GM21390 (cell line): ENCODE measurements around the gene CCDC78.
"Not testable (repeated sequence)": the region's sequence is repeated elsewhere in the genome, so short reads cannot be mapped to it uniquely, and the experiment has no call there.

ENCODE experiments used
- ATAC-seq: cut with Tn5 transposase; IDR thresholded peaks from one replicate; pipeline ENCODE4 v1.9.1; 2021; ENCODE audit not compliant: unreplicated experiment

Gene CCDC78

DNA sequence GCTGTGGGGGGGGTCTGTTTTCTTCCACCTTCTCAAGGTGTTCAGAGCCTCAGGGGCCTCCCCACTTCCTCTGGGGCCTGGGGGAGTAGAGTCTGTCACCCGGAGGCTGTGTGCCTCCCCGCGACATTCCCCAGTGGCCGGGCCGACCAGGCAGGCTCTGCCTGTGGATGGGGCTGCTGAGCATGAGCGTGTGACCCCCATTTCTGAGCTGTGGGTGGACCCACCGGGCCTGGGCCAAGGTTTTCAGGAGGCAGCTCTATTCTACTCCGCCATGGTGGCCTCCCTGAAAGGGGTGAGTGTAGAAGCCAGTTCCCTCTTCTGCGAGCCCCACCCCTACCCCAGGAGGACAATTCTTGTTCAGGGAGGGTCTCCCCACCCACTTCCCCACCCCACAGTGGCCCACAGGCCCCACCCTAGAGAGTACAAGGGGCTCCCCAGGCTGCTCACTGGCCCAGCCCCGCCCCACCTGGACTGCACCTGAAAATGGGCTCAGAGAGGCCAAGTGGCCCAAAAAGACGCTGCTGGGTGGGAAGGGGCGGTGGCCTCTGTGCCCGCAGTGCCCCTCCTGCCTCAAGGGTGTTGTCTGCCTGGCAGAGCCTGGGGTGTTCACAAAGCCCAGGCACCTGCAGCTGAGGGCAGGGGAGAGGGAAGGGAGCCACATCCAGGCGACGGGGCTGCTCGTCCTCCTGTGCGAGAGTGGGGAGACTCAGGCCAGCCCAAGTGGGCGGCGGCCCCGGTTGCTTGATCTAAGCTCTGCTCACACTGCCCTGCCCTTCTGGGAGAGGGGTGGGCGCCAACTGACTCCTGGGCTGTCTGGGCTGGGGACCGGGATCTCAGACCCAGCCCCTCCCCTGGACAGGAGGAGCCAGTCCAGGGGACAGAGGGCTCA is 35.6 kb upstream of the CCDC78 start:
- no peak for ATAC-seq

DNA sequence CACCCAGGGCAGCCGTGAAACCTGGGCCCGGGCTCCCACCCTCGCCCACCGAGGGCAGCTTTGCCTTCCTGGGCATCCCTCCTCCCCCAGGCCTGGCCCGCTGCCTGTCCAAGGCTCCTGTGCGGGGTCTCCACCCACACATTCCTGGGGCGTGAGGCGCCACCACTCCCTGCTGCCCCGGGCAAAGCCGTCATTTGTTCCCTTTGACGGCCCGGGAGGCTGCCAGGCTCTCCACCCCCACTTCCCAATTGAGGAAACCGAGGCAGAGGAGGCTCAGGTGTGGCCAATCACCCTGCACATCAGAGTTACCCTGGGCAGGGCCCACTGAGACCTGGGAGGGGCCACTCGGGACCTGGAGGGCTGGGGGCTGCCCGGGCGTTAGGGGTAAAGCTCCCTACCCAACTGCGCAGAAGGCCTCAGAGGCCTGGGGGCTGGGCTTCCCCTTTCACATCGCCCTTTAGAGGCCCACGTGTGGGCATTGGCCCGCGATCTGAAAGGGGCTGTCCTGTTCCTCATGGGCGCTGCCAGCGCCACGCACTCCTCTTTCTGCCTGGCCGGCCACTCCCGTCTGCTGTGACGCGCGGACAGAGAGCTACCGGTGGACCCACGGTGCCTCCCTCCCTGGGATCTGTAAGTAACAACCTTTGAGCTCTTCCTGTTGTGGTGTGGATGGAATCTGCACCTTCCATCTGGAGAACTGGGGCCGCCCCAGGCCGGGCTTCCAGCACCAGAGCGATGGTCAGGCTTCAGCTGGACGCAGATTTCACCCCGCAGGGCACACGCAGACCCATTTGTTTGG is 34.5 kb upstream of the CCDC78 start, which contains the start of gene MSLN:
TSS of gene MSLN (plus strand) at position 190 of the 799 bp plus-strand sequence. CDS start 1,947 bp downstream, outside the sequence.
- no peak for ATAC-seq

DNA sequence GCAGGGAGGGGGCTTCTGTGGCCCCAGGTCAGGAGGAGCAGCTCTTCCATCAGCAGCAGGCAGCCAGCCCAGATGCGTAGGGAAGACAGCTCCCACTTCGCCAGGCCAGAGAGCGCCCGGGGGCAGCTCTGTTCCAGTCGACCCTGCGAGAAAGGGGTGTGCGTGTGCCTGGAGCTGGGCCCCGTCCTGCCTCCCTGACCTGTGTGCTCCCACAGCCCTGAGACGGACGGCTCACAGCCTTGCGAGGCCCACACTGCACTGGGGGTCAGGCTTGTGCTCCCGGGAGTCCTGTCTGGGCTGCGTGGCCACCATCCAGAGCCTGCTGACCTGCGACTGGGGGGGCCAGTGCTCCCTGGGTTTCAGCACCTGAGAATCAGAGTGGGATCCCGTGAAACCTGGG is 33.8 kb upstream of the CCDC78 start:
- ATAC-seq: no peak

DNA sequence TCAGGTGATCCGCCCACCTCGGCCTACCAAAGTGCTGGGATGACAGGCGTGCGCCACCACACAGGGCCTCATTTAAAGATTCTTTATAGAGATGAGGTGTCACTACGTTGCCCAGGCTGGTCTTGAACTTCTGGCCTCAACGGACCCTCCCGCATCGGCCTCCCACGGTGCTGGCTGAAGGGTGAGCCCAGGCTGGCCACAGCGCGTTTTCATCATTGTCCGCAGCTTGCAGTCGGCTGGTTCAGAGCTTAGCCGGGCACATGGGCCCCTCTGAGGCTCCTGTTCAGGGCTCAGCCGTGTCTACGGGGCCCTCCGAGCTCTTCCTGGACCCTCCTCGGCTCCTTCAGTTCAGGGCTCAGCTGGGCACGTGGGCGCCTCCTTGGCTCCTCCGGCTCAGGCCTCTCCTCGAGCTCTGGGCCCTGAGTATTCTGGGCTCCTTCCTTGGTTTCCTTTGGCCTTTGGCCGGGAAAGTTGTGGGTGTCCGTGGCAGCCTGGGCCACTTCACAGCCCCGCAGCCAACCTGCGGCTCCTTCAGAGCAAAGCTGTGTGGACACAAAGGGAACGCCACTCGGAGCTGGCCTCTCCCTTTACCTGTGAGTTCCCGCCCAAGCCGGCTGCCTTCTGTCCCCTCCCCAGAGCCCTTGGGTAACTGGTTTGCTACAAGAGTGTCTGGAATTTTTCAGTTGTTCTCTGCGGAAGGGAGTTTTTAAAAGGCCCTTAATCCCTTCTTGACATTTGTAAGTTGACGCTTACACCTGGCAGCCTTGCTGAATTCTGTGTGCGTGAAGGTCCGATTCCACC is 33.1 kb upstream of the CCDC78 start:
- ATAC-seq: no peak

DNA sequence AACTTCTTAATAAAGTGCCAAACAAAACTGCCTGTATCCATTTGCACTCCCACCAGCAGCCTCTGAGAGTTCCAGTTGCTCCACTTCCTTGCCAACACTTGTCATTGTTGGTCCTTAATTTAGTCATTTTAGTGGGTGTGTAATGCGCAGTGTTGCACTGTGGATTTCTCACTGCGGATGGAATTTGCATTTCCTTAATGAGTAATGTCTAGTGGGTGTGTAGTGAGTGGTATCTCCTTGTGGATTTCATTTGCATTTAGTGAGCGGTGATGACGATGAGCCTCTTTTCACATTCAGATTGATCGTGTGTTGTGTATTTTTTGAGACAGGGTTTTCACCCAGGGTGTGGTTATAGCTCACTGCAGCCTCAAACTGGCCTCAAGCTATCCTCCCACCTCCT is 30.2 kb upstream of the CCDC78 start:
- ATAC-seq: no peak

DNA sequence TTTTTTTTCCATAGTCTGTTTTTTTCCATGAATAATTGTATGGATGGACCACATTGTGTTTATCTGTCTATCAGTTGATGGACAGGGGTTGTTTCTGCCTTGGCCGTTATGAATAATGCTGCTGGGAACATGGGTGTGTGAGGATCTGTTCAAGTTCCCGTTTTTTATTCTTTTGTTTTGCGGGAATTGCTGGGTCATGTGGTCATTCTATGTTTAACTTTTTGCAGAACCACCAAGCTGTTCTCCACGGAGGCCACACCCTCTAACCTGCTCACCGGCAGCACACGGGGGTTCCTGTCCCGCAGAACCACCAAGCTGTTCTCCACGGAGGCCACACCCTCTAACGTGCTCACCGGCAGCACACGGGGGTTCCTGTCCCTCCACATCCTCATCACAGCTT is 28.4 kb upstream of the CCDC78 start:
- no peak for ATAC-seq

DNA sequence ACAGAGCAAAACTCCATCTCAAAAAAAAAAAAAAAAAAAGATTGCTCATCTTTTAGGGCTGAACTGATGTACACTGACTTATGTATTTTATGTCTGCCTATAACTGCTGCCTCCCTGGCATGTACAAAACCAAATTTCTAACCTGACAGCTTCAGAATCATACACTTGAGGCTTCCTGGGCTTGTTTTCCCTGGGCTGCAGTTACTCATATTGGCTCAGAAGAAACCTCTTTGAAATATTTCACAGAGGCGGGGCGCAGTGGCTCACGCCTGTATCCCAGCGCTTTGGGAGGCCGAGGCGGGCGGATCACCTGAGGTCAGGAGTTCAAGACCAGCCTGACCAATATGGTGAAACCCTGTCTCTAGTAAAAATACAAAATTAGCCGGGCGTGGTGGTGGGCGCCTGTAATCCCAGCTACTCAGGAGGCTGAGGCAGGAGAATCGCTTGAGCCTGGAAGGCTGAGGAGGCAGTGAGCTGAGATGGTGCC is 27.9 kb upstream of the CCDC78 start:
- not testable (repeated sequence) for ATAC-seq

DNA sequence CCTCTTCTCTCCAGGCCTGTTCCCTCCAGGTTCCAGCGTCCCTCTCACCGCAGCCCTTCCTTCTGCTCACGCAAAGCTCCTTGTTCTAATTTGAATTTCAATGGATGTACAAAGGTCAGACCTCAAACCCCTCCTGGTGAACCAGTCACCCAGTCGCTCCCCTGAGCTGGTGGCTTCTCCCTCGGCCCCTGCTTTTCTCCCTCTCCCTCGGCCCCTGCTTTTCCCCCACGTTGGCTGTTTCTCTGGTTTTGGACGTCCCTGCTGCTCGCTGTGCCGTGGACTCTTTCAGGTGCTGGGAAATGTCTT is 25.7 kb upstream of the CCDC78 start:
- no peak for ATAC-seq

DNA sequence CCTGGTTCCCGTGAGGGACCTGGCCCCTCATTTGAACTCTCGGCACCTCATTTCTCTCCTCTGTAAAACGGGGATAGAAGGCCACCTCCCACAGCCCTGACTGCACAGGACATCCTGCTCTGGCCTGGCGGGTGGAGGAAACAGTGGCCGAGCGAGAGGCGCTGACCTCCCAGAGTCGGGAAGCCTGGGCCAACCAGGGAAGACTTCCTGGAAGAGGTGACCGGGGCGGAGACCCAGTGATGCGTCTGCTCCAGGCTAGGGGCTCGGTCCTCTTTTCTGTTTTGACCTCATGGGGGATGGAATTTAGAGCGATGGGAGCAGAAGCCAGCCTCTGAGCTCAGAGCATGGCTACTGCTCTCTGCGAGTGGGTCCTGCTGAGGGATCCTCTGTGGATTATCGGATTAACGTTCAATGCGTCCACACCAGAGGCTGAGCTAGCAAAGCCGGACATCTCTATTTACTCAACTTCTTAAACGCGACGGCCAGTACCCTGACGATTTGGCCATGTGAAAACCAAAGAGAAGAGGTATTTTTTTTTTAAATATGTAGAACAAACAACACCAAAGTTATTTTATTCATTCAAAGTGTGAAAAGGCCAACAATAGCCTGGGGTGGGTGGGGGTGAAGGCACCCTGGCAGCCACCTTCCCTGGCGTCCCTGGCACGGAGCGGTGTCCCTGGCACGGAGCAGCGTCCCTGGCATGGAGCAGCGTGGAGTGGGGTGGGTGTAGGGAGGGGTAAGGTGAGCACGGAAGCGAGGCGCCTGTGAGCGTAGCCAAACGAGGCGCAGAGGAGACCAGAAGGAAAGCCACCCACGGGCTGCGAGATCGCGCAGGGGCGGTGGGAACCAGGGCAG is 25.1 kb upstream of the CCDC78 start:
- no peak for ATAC-seq

DNA sequence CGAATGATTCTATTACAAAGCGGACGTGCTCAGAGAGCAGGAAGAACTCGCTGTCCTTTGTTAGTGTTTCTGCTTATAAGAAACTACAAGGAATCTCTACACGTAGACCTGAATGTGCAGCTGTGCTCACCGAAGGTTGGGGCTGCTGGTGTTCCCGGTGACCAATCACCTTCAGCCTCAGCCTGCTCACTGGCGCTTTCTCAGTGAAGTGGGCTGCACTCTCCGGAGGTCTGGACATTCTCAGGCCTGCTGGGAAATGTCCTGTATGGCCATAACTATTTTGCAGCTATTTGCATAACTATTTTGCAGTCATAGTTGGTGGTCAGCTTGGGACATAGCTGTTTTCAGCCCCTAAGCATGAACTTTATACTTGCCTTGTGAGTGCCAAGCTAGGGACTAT is 24.2 kb upstream of the CCDC78 start:
- ATAC-seq: no peak

DNA sequence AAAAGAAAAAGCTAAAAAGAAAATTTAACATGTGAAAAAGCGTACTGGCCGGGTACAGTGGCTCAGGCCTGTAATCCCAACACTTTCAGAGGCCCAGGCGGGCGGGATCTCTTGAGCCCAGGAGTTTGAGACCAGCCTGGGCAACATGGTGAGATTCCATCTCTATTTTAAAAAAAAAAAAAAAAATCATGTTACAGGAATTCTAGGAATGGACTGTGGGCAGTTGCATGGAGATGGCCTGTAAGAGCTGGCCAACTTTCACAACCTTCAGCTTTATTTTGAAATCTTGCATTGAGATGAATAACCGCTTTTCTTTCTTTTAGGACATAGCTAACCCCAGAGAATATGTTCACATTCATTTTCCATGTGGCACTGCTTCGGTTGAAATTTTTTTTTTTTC is 22.8 kb upstream of the CCDC78 start:
- no peak for ATAC-seq

DNA sequence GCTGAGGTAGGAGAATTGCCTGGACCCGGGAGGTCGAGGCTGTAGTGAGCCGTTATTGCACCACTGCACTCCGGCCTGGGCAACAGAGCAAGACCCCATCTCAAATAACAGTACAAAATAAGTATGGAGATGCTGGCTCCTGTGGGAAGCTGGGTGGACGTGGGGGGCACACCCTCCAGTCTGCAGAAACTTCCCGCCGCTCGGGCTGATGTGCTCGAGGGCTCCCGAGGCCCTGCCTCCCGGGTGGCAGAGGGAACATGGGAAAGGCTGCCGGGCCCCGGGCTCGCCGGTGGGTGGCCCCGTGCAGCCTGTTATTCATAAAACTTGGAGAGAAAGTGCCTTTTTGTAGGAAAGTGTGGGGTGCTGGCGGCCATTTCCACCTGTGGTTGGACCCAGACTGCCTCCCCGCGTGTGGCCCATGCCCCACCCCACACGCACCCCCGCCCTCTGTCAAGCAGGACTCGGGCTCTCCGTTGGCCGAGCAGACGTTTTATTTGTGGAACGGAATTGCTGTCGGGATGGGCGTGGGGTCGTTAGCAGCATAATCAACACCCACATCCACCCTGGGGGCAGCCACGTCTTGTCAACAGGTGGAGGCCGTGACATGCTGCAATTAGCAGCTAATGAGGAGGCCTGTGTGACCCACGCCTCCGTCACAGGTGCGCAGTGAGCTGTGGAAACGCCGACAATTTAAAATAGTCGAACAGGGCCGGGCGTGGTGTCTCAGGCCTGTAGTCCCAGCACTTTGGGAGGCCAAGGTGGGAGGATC is 21.9 kb upstream of the CCDC78 start:
- no peak for ATAC-seq

DNA sequence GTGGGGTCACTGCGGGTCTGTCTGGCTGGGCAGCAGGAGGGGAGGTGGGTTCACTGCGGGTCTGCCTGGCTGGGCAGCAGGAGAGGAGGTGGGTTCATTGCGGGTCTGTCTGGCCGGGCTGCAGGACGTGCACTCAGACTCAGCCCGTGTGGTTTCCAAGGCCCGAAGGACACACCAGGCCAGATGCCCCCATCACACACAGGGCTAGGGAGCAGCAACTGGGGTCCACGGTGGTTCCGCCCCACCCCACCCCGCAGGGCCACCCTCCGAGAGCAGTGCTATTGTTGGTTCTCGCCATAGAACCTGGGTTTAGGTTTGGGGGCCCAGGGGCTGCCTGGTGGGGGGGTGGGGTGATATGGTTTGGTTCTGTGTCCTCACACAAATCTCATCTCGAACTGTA is 20.4 kb upstream of the CCDC78 start:
- no peak for ATAC-seq

DNA sequence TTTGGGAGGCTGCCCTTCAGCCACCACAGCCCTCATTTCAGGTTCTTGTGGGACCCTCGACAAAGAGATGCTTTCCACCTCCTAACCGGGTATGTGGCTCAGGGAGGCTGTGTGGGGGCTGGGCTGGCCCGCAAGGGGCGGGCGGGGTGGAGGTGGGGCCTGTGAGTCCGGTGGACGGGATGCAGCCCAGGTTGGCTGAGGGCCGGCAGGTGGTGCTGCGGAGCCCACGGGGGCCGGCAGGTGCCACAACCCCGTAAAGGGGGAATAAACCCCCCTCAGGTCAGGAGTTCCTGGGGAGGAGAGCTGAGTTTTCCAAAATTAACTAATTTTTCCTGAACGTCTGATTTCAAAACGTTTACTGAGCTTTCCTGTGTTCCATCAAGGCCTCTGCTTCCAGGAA is 19.5 kb upstream of the CCDC78 start:
- no peak for ATAC-seq

DNA sequence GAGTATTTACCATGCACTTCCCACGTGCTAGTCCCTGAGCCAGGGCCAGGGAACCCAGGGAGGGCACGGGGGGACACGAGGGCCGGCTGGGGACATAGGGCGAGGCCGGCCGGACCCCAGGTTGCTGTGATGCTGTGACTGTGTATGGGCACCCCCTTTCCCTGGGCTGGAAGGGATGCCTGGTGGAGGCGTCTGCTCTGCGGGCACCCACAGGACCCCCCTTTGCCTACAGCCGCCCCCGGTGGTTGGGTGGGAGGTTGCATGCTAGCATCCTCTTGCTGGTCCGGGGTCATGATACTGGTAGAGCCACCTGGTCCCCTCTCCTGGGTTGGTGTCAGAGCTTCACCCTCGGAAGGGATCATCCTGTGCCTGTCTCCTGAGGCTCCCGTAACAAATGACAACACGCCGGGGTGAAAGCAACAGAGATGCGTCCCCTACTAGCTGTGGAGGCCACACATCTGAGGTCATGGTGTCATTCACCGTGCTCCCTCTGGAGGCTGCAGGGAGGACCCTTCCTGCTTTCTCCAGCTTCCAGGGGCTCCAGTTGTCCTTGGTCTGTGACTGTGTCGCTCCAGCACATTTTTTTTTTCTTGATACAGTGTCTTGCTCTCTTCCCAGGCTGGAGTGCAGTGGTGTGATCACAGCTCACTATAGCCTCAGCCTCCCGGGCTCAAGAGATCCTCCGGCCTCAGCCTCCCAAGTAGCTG is 17.7 kb upstream of the CCDC78 start:
- ATAC-seq: no peak

DNA sequence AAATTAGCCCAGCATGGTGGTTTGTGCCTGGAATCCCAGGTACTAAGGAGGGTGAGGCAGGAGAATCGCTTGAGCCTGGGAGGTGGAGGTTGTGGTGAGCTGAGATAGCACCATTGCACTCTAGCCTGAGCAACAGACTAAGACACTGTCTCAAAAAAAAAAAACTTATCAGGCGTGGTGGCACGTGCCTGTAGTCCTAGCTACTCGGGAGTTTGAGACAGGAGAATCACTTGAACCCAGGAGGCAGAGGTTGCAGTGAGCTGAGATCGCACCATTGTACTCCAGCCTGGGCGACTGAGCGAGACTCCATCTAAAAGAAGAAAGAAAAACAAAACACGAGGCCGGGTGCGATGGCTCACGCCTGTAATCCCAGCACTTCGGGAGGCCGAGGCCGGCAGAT is 16.7 kb upstream of the CCDC78 start:
- not testable (repeated sequence) for ATAC-seq

DNA sequence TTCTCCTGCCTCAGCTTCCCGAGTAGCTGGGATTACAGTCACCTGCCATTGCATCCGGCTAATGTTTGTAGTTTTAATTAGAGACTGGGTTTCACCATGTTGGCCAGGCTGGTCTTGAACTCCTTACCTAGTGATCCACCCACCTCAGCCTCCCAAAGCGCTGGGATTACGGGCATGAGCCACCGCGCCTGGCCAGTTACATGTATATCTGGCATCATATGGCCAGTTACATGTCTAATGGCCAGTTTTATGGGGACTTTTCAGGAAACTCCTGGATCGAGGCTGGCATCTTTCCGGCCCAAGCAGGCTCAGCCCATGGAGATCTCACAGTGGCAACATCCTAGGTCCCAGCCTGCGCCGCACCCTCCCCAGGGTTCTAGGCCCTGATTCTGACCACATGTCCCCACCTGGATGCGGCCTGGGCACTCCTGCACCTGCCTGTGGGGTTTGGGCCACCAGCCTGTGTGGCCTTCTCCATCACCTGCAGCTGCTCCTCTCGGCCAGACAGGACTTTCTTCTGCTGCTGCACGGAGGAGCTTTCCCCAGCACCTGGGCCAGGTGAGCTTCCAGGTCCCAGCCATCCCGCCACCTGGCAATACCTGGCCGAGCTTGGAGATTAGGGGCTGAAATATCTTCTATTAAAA is 15.9 kb upstream of the CCDC78 start:
- ATAC-seq: no peak

DNA sequence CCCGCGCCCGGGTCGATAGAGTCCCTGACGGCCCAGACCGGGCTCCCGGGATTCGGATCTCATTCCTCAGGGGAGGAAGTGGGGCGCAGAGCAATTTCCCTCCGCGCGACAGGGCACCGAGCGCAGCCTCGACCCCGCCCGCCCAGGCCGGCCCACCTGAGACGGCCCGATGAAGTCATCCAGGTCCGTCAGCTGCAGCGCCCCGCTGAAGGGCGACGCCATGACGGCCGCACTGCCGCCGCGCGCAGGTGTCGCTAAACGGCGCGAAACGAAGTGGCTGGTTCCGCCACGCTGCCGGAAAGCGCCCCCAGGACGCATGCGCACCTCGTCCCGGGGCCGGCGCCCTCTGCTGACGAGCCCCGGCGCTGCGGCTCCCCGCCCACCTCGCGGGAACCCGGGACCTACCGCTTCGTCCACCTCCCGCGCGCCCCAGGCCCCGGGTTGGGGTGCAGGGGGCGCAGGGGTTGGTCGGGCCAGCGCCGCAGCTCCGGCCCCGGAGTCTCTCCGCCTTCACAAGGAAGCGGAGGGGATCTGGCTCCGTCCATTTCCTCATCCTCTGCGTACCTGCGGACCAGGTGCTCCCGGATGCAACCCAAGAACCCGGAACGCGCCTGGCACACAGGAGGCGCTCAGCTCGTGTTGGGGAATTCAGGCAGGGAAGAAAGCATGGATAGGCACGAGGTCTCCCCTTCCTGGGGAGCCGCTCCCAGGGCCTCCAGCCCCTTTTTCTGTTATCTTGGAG is 14.7 kb upstream of the CCDC78 start, which contains the start of gene CIAO3:
TSS of gene CIAO3 (minus strand) at position 234 of the 742 bp plus-strand sequence. CDS start at position 222, 12 bp downstream.
- peak; percentile 61 for ATAC-seq
